Pancreas (tissue), 10 donors: ENCODE measurements around the gene OPALIN. TPM values are rescaled to one million over a fixed set of nuclear protein-coding genes. Genes with fewer than 3 reads are reported as not detected.

Experiments
- ATAC-seq, 4 donors: fragments of 200-7000 bp; cut with Tn5 transposase; one replicate each; pipeline versions ENCODE4 v1.8.0 to v1.9.1; 2020; ENCODE audit warnings: mild to moderate bottlenecking in 4 of 4, moderate library complexity in 4 of 4
- DNase-seq, 6 donors: peaks; one replicate each; pipeline ENCODE4 v3.0.0-alpha.2; 2020
- FAIRE-seq: peaks from 2 replicates; lab custom pipeline; 2012; peaks lifted over from hg19 to GRCh38; lab: Jason Lieb, UNC
- H3K27ac ChIP-seq, 4 donors: fragments of 200-600 bp; sonication (generic); 1 replicate in 3 of 4; 2 replicates in 1 of 4; pipeline versions ENCODE4 v1.5.0 to v1.8.0; 2020
- H3K27me3 ChIP-seq, 4 donors: fragments of 200-600 bp; one replicate each; pipeline ENCODE4 v1.8.0; 2021
- H3K36me3 ChIP-seq, 3 donors: fragments of 200-600 bp; sonication (generic) in 1 of 3; one replicate each; pipeline versions ENCODE4 v1.5.0 to v1.8.0; 2020 to 2021
- H3K4me1 ChIP-seq, 3 donors: fragments of 200-600 bp; one replicate each; pipeline ENCODE4 v1.8.0; 2021
- H3K4me3 ChIP-seq, 4 donors: fragments of 200-600 bp; sonication (generic) in 2 of 4; one replicate each; pipeline versions ENCODE4 v1.5.0 to v1.8.0; 2020 to 2021
- H3K9me3 ChIP-seq, 4 donors: fragments of 200-600 bp; one replicate each; pipeline ENCODE4 v1.8.0; 2021
- WGBS, 2 donors: extraction: QIAGEN DNeasy Blood & Tissue Kit; methylation state at CpG; one replicate each; pipeline ENCODE4 v1.1.7; 2013; 5-methylcytosine and 5-hydroxymethylcytosine counted together
- intact Hi-C, 3 donors: fragments of 100-400 bp; cut with DNase I; formaldehyde crosslinking; loops; one replicate each; pipeline versions ENCODE4 v1.11.1 to v1.14.2; 2022
- polyA plus RNA-seq, 2 donors: library from polyadenylated mRNA; stranded (reverse); fragments of 200-250 nt; gene quantifications; one replicate each; pipeline ENCODE4 v1.2.3, GENCODE V29; 2013
- total RNA-seq, 6 donors: library from RNA; stranded (reverse); fragmentation: NEBNext Ultra II Directional in 4 of 6; extraction: Animal tissue kit (Norgen Biotek cat#: 25700) in 4 of 6; gene quantifications; one replicate each; pipeline versions ENCODE4 v1.2.1 to v1.2.4, GENCODE V29; 2021 to 2023
- TF ChIP-seq, protein P1 (sequence below), 4 donors: fragments of 200-600 bp; sonication (generic) in 3 of 4; IDR thresholded peaks; one replicate each; pipeline versions ENCODE4 v1.5.0 to v1.8.0; 2021; ENCODE audit warnings: antibody characterized with exemption in 4 of 4
- donor health status: healthy with polysubstance abuse.
- donor health status: DM: no; HTN: no; CAD: no; lungs with moderate emphysema.
- donor health status: DM: no; HTN: no; CAD: no.
- donor health status: control.
- donor health status: control.
- donor health status: Bipolar disorder and iron deficiency.
- donor health status: DM: yes; HTN: yes; CAD: no.
- donor health status: DM: no; HTN: no; CAD: no.
- donor health status: DM: no; HTN: no; CAD: no.
- donor health status: DM: yes; HTN: yes; CAD: no.

OPALIN gene
- total and polyA plus RNA-seq, 8 donors = not detected

DNA sequence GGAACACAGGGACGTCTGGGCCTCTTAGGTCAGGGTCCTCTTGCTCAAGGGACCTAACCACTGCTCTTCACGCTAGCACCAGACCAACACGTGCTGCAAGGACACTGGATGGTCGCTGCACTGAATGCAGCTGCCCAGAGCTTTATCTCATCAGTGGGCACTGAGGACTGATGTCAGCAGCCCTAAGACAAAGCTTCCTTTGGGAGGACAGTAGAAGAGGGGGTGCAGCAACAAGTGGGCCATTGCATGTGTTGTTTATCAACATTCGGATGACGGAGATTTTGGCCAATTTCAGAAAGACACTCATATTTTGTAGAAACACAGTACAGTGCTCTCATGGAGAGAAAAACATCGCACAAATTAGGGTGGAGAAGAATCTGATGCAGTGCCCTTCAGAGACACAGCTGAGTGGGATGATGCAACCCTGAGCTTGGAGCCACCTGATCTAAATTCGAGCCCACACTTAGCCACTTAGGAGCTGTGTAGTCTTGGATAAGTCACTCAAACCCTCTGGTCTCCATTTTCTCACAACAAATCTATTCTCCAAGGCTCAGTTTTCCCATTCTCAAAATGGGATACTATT, 1.7 kb downstream of the OPALIN start:
- DNase-seq (no peak), ATAC-seq (no peak), FAIRE-seq (no peak)
- TF ChIP-seq, protein P1, sequence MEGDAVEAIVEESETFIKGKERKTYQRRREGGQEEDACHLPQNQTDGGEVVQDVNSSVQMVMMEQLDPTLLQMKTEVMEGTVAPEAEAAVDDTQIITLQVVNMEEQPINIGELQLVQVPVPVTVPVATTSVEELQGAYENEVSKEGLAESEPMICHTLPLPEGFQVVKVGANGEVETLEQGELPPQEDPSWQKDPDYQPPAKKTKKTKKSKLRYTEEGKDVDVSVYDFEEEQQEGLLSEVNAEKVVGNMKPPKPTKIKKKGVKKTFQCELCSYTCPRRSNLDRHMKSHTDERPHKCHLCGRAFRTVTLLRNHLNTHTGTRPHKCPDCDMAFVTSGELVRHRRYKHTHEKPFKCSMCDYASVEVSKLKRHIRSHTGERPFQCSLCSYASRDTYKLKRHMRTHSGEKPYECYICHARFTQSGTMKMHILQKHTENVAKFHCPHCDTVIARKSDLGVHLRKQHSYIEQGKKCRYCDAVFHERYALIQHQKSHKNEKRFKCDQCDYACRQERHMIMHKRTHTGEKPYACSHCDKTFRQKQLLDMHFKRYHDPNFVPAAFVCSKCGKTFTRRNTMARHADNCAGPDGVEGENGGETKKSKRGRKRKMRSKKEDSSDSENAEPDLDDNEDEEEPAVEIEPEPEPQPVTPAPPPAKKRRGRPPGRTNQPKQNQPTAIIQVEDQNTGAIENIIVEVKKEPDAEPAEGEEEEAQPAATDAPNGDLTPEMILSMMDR (IDR thresholded peaks at IDR 0.05) = no peak
- Histone ChIP-seq H3K36me3 (no peaks in the 10 kb centered on the region), H3K27ac (no peak overlapping the region), H3K9me3 (no peaks in the 10 kb centered on the region), H3K27me3 (no peaks in the 10 kb centered on the region), H3K4me3 (no peak overlapping the region), H3K4me1 (no peaks in the 10 kb centered on the region)
- 70 to 79% methylated on average over 8 of the region's 8 CpGs for WGBS, 2 donors
- intact Hi-C loops = no loop called here

DNA sequence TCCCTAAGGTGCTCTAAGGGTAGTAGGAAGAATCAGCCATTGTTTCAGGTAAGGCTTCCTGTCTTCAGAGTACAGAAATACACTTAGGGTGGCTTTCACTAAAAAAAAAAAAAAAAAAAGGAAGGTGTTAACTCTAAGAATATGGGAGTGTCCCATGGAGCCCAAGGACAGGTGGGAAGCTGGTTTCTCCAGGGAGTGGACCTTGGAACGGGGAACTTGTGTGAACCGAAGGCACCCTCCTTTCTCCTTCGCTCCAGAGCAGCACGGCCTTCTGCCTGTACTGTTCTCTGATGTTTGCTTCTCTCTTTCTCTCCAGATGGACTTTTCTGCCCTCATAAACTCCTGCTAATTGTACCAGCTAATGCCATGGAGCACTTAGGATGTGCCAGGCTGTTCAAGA, 6.2 kb downstream of the OPALIN start:
- intact Hi-C loops = no loop called here
- H3K27me3 ChIP-seq = no peaks in the 10 kb centered on the region
- ATAC-seq (peak in 3 of 4 donors; percentile 50 to 70 (median 56)), FAIRE-seq (no peak), DNase-seq (no peak)
- no peak overlapping the region for H3K4me3 ChIP-seq
- 21 to 39% methylated on average over 4 of the region's 4 CpGs for WGBS, 2 donors
- TF ChIP-seq, protein P1 (IDR thresholded peaks at IDR 0.05) = no peak
- no peaks in the 10 kb centered on the region for H3K4me1 ChIP-seq
- H3K9me3 ChIP-seq = no peaks in the 10 kb centered on the region
- no peaks in the 10 kb centered on the region for H3K36me3 ChIP-seq
- H3K27ac ChIP-seq = no peak overlapping the region

DNA sequence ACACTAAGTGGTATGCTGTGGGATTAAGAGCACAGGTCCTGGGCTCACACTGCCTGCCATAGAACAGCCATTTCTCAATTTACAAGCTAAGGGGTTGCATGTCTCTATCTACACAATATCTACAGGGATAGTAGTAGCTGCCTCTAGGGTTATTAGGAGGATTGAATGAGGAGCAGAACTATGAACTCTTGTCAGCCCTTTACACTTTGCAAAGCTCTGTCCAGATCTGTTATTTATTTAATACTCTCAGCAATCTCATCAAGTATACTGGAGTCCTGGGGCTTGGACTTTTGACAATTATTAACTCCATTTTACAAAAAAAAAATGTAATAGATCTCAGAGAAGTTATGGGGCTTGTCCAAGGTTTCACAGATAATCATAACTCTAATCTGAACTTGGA, 6.8 kb downstream of the OPALIN start:
- peak in 1 of 4 donors; percentile 40 for ATAC-seq

GRCh38 chr10:96346295-96346694, 12.5 kb downstream of the OPALIN start:
- intact Hi-C loops = no loop called here
- TF ChIP-seq, protein P1 (IDR thresholded peaks at IDR 0.05) = no peak

More for the DNA sequence above, 6.8 kb downstream of the OPALIN start:
- H3K27ac ChIP-seq = no peak overlapping the region
- intact Hi-C loops = no loop called here
- no peak for FAIRE-seq
- H3K36me3 ChIP-seq = no peaks in the 10 kb centered on the region
- DNase-seq = no peak
- no peaks in the 10 kb centered on the region for H3K27me3 ChIP-seq
- no peaks in the 10 kb centered on the region for H3K4me1 ChIP-seq
- no peak overlapping the region for H3K4me3 ChIP-seq
- no peaks in the 10 kb centered on the region for H3K9me3 ChIP-seq
- TF ChIP-seq, protein P1 (IDR thresholded peaks at IDR 0.05) = no peak

GRCh38 chr10:96345222-96345621, 13.6 kb downstream of the OPALIN start:
- DNase-seq (no peak), ATAC-seq (no peak), FAIRE-seq (no peak)
- no peaks in the 10 kb centered on the region for H3K9me3 ChIP-seq
- intact Hi-C loops = no loop called here
- H3K36me3 ChIP-seq = no peaks in the 10 kb centered on the region
- H3K4me3 ChIP-seq = no peak overlapping the region
- H3K27ac ChIP-seq = no peak overlapping the region
- H3K4me1 ChIP-seq = no peaks in the 10 kb centered on the region
- TF ChIP-seq, protein P1 (IDR thresholded peaks at IDR 0.05) = no peak
- H3K27me3 ChIP-seq = no peaks in the 10 kb centered on the region
- 77 to 81% methylated on average over 2 of the region's 2 CpGs for WGBS, 2 donors

More at GRCh38 chr10:96346295-96346694, 12.5 kb downstream of the OPALIN start:
- Histone ChIP-seq H3K27ac (no peak overlapping the region), H3K27me3 (no peaks in the 10 kb centered on the region), H3K4me3 (no peak overlapping the region), H3K9me3 (no peaks in the 10 kb centered on the region), H3K4me1 (no peaks in the 10 kb centered on the region), H3K36me3 (no peaks in the 10 kb centered on the region)
- no peak for DNase-seq
- 79 to 87% methylated on average over 1 of the region's 1 CpG for WGBS, 2 donors
- no peak for ATAC-seq
- FAIRE-seq = no peak
